NOMO-1 (cell line): ENCODE measurements around the gene CDK2.

Experiments used
- DNase-seq, 2 experiments: peaks; one replicate each; lab custom pipeline; 2025; ENCODE audit not compliant: unreplicated experiment in 2 of 2; lab: John Stamatoyannopoulos, UW

CDK2 gene

DNA sequence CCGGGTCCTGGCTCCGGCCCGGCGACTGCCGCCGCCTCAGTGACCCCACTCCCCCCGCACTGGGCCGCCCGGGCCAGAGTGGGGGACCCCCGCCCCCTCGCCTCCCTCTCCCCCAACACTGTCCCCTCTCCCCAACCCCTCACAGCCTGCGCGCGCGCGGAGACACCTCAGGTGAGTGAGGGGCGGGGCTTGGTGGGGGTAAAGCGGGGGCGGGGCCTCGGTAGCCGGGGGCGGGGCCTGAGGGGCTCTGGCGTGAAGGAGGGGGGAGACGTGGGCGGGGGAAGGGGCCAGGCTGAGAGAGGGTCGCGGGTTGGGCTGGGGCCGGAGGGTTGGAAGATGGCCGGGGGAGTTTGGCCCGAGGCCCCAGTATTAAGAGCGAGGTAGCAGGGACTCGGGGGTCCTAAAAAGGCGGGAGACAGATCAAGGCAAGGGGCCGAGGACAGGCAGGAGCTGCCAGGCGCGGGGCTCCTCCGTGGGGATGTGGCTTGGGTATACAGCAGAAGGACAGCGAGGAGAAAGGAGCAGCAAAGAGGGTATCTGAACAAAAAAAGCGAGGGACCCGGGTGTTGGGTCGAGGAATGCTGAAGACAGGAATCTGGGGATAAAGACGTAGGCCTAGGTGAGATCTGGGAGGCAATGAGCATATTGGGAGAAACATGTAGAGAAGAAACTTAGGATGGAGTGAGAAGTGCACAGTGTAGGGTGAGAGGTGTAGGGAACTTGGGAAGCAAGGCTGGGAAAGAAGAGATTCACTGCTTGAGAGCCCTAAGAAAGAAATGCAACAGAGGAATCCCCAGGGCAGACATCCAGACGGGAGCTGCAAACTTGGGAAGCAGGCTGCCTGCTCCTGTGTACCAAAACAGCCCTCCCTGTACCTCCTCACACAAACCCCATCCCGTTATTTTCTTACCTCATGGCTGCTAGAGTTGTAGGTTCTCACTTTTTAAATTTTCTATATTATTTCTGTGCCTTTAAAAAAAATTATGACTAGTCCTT, 41.2 kb downstream of the CDK2 start:
- no peak for DNase-seq

DNA sequence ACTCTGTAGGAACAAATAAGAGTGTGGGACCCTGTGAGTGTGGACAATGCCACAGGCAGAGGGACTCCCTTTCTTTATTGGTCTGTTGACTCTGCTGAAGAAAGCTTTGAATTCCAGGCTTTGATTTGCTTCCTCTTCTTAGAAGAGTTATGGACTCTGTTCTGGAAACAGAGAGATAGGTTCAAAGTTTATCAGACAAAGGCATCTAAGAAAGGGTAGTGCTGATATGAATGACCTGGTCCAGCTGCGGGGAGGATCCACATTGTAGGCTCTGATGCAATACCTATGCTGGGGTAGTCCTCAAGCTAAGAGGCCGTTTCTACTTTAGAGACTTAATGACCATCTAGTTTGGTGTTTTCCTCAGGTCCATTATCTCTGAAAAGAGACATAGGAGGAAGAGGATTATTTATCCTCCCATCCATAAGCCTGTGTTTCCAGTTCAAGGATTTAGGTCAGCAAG, 43.5 kb downstream of the CDK2 start:
- DNase-seq, result no peak

GRCh38 chr12:56011509-56012090, 45.0 kb downstream of the CDK2 start:
- DNase-seq, result no peak

GRCh38 chr12:56013482-56013881, 46.9 kb downstream of the CDK2 start:
- DNase-seq, result no peak

DNA sequence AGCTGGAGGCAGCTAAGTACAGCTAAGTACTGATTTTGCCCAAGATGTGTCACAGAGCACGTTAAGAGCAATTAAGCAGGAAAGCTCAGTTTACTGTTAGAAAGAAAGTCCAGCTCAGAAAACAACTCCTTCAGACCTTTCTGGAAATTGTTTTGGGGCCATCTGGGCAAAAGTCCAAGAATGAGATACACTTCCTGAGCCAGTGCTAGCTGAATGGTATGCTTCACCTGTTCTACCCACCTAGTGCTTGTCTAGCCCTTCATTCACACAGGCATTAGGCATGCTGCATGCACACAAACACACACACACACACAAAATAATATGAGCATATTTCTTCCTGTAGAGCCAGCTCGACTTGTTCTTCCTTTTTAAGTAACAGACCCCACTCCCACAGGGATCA, 47.6 kb downstream of the CDK2 start:
- no peak for DNase-seq

DNA sequence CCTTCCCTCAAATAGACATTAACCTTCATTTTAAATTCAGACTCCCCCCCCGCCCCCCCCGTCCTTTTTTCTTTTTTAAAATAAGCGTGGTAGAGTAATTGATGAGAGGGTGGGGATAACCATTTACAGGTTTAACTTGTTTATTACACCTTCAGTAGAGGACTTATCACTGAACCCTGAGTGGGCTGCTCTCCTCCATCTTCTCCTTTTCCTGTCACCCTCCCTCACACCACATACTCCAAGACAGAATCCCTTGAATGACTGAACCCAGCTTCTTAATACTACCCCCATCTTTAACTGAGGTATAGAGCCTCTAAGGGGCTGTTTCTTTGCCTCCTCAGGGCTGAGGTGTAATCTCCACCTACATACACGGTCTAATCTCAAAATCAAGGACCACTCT, 50.6 kb downstream of the CDK2 start:
- no peak for DNase-seq

DNA sequence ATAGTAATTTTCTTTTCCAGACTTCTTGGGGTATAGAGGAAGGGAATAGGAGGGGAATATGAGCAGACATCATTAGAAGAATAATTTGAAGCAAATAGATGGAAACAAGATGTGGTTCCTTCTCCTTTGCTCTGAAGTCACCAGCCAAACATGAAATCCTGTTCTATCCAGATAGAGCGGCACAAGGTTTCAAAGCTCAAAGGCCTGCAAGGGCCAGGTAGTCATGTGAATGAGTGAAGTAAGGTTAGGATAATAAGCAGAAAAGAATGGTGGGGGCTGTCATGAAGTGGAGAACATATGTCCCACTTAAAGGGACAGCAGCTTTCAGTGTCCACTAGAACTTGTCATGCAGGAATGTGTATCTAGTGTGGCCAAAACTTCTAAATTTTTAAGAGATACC, 51.7 kb downstream of the CDK2 start:
- no peak for DNase-seq

GRCh38 chr12:56020423-56021184, 54.0 kb downstream of the CDK2 start, which contains the start of gene IKZF4:
TSS of gene IKZF4 (plus strand) at chr12:56021043. CDS start at chr12:56021494, 451 bp downstream.
- peak; percentile 12 to 19 for DNase-seq

GRCh38 chr12:56021889-56022497, 55.4 kb downstream of the CDK2 start:
- DNase-seq, result no peak
